ENCODE measurements around the gene FOXA3. TPM values are rescaled to one million over a fixed set of nuclear protein-coding genes. Genes with fewer than 3 reads are reported as not detected.

FOXA3 gene
- 0.74 to 1.1 TPM (median 0.83 TPM) in 5 replicates for total RNA-seq (2022; extraction: Qiagen RNA extraction)

GRCh38 chr19:45863840-45864628, at the start of gene FOXA3:
FOXA3 (plus strand) TSS chr19:45864326; CDS start chr19:45864457, 131 bp downstream.

GRCh38 chr19:45814851-45815480, 49.2 kb upstream of the FOXA3 start, which contains the start of gene RSPH6A:
RSPH6A (minus strand) TSS chr19:45815308; CDS start chr19:45815176, 132 bp downstream.

GRCh38 chr19:45862564-45863334, 1.4 kb upstream of the FOXA3 start, which contains the start of gene SYMPK:
SYMPK (minus strand) TSS chr19:45863147; CDS start chr19:45854495, 8,652 bp downstream.

GRCh38 chr19:45885556-45886426, 21.7 kb downstream of the FOXA3 start, which contains the start of gene IRF2BP1:
IRF2BP1 (minus strand) TSS chr19:45886141; CDS start chr19:45885774, 367 bp downstream.

GRCh38 chr19:45901912-45902650, 38.0 kb downstream of the FOXA3 start, which contains the start of gene MYPOP:
MYPOP (minus strand) TSS chr19:45902613; CDS start chr19:45901773, 840 bp downstream.

GRCh38 chr19:45913874-45914830, 50.0 kb downstream of the FOXA3 start, which contains the start of gene NANOS2:
NANOS2 (minus strand) TSS chr19:45914778; CDS start chr19:45914693, 85 bp downstream.

Other genes starting within 250 kb of the FOXA3 start
- 19.2 to 28.2 TPM (median 25.7 TPM) in 5 replicates for gene EML2, start 224.9 kb upstream of the FOXA3 start, total RNA-seq (2022; extraction: Qiagen RNA extraction)
- gene GIPR, start 196.1 kb upstream of the FOXA3 start, total RNA-seq (2022; extraction: Qiagen RNA extraction) = 1.7 to 4.0 TPM (median 3.3 TPM) in 5 replicates
- 781 to 943 TPM (median 789 TPM) in 5 replicates for gene SNRPD2, start 172.4 kb upstream of the FOXA3 start, total RNA-seq (2022; extraction: Qiagen RNA extraction)
- gene QPCTL, start 171.7 kb upstream of the FOXA3 start, total RNA-seq (2022; extraction: Qiagen RNA extraction) = 6.3 to 10.4 TPM (median 10.2 TPM) in 5 replicates
- gene FBXO46, start 133.4 kb upstream of the FOXA3 start, total RNA-seq (2022; extraction: Qiagen RNA extraction) = 8.8 to 10.7 TPM (median 10.6 TPM) in 5 replicates
- 0.06 to 0.08 TPM (median 0.07 TPM) in 4 of 5 replicates, not detected in the other for gene MEIOSIN, start 130.9 kb upstream of the FOXA3 start, total RNA-seq (2022; extraction: Qiagen RNA extraction)
- 18.9 to 34.0 TPM (median 32.5 TPM) in 5 replicates for gene SIX5, start 95.1 kb upstream of the FOXA3 start, total RNA-seq (2022; extraction: Qiagen RNA extraction)
- 37.3 to 58.8 TPM (median 54.3 TPM) in 5 replicates for gene DMPK, start 81.8 kb upstream of the FOXA3 start, total RNA-seq (2022; extraction: Qiagen RNA extraction)
- gene DMWD, start 71.5 kb upstream of the FOXA3 start, total RNA-seq (2022; extraction: Qiagen RNA extraction) = 22.5 to 40.0 TPM (median 39.5 TPM) in 5 replicates
- gene RSPH6A, start 49.0 kb upstream of the FOXA3 start, total RNA-seq (2022; extraction: Qiagen RNA extraction) = not detected in 5 replicates
- 57.1 to 81.7 TPM (median 76.6 TPM) in 5 replicates for gene SYMPK, start 1.2 kb upstream of the FOXA3 start, total RNA-seq (2022; extraction: Qiagen RNA extraction)
- gene IRF2BP1, start 21.8 kb downstream of the FOXA3 start, total RNA-seq (2022; extraction: Qiagen RNA extraction) = 23.0 to 37.6 TPM (median 37.2 TPM) in 5 replicates
- 6.0 to 10.7 TPM (median 9.9 TPM) in 5 replicates for gene MYPOP, start 38.3 kb downstream of the FOXA3 start, total RNA-seq (2022; extraction: Qiagen RNA extraction)
- gene NANOS2, start 50.5 kb downstream of the FOXA3 start, total RNA-seq (2022; extraction: Qiagen RNA extraction) = not detected in 5 replicates
- 0.12 to 0.19 TPM (median 0.13 TPM) in 5 replicates for gene NOVA2, start 109.5 kb downstream of the FOXA3 start, total RNA-seq (2022; extraction: Qiagen RNA extraction)
- 4.7 to 6.5 TPM (median 5.4 TPM) in 5 replicates for gene CCDC61, start 131.1 kb downstream of the FOXA3 start, total RNA-seq (2022; extraction: Qiagen RNA extraction)
- gene PGLYRP1, start 158.7 kb downstream of the FOXA3 start, total RNA-seq (2022; extraction: Qiagen RNA extraction) = not detected in 5 replicates
- 0.33 to 1.0 TPM (median 0.54 TPM) in 5 replicates for gene IGFL4, start 176.7 kb downstream of the FOXA3 start, total RNA-seq (2022; extraction: Qiagen RNA extraction)

Measured in A549 treated with CORT108297 at 1 μM for 4 hours (cell line).